Inferior parietal cortex (tissue), 1 donor: ENCODE results near the gene TELO2.

Experiments
- DNase-seq: peaks from one replicate; pipeline ENCODE4 v3.0.0-alpha.2; 2016; ENCODE audit errors: extremely low spot score

Gene TELO2

GRCh38 chr16:1518626-1519135 lies 25.5 kb downstream of the TELO2 start:
- DNase-seq: no peak

- DNase-seq: no peak
Observed at GRCh38 chr16:1519831-1520230, 26.7 kb downstream of the TELO2 start.

DNA sequence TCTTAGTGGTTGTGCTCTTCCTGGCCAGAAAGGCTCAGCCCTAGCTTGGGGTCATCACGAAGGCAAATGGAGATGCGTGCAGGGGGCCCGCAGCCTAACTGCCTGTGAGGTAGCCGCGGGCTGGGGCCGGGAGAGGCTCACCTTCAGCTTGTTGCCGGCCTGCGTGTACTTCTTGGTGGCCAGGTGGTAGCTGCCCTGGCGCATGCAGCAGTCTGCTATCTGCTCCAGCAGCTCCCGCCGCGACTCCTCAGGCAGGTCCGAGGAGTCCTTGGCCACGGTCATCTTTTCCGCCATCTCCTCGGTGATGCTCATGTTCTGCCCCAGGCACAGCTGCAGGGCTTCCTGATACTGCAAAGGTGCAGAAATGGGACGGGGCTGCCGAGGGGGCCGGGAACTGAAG lies 27.3 kb downstream of the TELO2 start:
- DNase-seq: no peak

GRCh38 chr16:1523581-1524245 lies 30.6 kb downstream of the TELO2 start:
- DNase-seq: no peak

DNA sequence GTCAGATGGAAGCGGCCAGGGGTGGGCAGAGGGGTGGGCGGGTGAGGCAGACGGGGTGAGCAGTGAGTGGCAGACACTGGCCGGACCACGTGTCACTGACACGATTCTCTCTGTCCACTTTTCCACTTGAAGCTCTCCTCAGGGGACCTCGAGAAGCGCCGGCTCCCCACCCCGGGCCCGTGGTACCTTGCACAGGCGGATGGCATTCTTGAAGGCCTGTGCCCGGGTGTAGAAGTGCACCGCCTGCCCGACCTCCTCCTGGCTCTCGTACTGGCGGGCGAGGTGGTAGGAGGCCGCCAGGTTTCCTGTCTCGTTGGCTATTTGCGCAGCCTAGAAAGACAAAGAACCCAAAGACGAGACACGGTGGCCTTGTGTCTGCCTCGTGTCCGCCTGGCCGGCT lies 31.2 kb downstream of the TELO2 start:
- no peak for DNase-seq

DNA sequence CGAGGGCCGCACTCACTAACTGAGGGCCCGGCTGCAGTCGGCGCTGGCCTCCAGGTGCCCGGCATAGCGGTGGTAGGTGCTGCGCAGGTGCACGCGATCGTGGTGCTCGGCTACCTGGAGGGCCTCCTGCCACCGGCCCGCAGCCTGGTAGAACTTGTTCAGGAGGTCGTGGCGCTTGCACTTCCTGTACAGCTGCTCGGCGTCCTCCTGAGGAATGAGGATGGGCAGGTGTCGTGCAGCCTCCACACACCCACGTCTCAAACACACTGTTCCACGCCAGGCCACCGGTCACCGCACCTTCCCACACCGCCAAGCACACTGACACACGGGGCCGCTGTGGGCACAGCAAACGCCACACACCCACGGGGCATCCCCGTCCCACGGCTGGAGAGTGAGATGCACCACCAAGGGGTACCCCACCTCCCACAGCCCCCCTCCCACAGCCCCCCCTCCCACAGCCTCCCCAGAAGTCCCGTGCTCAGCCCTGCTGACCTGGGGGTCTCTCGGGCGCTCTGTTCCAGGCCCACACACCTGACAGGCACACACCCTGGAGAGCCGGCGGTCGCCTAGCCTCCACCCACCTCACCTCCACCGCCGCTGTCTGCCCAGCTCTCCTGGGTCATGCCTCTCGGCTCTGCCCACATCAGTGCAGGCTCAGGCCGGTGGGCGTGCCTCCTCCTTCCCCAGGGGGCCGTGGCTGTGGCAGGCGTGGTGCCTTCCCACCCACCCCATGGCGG lies 32.9 kb downstream of the TELO2 start:
- DNase-seq: no peak

GRCh38 chr16:1526608-1527555 lies 33.7 kb downstream of the TELO2 start:
- DNase-seq: no peak

DNA sequence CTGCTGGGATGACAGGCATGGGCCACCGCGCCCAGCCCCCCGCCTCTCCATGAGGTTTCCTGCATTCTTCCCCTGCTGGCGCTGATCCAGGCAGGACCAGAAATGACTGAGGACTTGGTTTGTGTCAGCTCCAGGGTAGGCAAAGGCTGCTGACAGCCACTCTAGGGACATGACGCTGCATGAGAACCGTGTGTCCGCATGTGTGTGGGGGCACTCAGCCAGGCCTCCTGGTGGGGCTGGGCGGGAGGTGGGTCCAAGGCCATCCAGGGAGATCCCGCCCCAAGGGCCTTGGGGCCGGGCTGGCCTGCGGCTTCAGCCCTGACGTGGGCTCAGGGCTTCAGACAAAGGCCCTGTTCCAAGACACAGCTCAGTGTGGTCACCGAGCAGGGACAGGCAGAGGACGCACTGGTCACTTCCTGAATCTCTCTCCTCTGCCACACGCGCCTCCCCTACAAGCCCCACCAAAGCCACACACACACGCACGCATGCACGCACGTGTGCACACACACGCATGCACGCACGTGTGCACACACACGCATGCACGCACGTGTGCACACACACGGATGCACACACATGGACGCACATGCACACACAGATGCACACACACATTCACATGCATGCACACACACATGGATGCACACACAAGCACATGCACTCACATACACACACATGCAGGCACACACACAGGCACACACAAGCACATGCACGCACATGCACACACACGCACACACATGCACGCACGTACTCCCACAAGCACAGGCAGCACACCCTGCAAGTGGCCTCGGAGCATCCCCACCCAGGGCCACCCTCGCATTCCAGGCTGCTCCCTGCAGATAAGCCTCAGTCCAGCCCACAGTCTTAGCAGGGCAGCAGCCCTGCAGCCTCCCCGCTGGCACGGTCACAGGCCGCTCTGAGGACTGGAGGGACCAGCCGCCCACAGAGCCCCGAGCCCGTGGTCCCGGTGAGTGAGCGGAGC lies 35.0 kb downstream of the TELO2 start:
- DNase-seq: no peak

GRCh38 chr16:1528921-1529537 lies 35.9 kb downstream of the TELO2 start:
- DNase-seq: no peak

DNA sequence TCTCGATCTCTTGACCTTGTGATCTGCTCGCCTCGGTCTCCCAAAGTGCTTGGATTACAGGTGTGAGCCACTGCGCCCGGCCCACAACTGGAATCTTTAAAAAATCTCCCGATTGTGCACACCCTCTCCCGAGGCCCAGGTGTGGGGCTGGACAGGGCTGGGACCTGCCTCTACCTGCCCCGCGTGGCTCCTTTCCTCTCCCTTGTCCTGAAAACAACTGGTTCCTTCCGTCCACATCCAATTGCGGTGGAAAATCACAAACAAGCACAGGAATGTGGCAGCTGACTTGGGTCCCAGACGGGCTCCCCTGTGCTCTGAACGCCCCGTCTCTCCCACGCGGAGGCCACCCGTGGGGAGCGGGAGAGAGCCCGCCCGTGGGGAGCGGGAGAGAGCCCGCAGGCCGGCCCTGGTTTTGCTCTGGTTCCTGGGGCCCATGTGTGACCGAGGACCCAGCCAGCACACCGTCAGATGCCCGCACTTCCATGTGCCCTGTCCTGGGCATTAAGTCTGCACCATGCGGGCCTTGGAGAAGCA lies 37.3 kb downstream of the TELO2 start:
- DNase-seq: no peak

GRCh38 chr16:1530883-1531637 lies 37.9 kb downstream of the TELO2 start:
- no peak for DNase-seq

DNA sequence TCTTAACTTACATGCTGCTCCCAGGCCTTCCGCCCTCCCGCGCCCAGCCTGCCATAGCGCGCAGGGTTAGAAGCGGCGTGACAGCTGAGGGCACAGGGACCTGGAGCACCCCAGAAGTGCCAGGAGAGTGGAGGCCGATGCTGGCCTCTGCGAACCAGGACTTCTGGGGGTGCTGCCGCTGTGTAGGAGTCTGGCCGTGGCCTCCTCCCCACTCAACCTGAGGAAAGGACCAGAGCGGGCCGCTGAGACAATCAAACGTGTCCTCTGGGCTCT lies 38.4 kb downstream of the TELO2 start:
- DNase-seq: no peak

- no peak for DNase-seq
Observed at GRCh38 chr16:1532081-1532760, 39.1 kb downstream of the TELO2 start.

- DNase-seq: no peak
Observed at GRCh38 chr16:1532771-1533170, 39.6 kb downstream of the TELO2 start.

- no peak for DNase-seq
Observed at GRCh38 chr16:1533443-1533951, 40.3 kb downstream of the TELO2 start, which contains the start of gene TMEM204. Gene TMEM204, plus strand, starts transcription at chr16:1533666. Its CDS starts 610 bp downstream, at chr16:1534276.

DNA sequence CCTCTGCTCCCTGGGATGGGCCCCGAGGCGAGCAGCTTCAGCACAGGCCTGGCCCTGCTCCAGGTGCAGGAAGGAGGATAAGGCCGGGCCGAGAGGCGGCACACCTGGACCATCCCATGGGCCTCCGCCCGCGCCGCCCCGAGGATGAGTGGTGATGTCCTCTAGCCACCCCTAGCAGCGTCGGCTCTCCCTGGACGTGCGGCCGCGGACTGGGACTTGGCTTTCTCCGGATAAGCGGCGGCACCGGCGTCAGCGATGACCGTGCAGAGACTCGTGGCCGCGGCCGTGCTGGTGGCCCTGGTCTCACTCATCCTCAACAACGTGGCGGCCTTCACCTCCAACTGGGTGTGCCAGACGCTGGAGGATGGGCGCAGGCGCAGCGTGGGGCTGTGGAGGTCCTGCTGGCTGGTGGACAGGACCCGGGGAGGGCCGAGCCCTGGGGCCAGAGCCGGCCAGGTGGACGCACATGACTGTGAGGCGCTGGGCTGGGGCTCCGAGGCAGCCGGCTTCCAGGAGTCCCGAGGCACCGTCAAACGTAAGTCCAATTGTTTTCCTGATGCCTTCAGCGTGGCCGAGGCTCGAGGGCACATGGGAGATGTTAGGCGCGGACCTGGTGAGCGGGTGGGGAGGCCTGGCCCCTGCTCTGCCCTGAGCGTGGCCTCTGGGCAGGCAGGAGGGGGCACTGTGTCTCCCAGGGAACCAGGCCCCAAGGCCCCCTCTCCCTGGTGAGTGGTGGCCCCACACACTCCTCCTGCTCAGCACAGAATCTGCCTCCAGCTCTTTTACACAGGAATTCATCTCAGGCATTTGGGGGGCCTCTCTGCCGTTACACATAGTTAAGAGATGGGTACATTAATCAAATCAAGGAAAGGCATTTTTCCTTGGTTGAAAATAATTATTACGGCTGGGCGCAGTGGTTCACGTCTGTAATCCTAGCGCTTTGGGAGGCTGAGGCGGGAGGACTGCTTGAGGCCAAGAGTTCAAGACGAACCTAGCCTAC lies 41.2 kb downstream of the TELO2 start:
- no peak for DNase-seq
